A549 (cell line): ENCODE measurements around the gene AFF3. TPM values are rescaled to one million over a fixed set of nuclear protein-coding genes. Genes with fewer than 3 reads are reported as not detected.

Experiments used
- ATAC-seq, 2 experiments: fragments of 200-7000 bp in 1 of 2; fragments of >200 bp in 1 of 2; cut with Nextera tagmentation in 1 of 2; cut with Tn5 transposase in 1 of 2; 3 replicates each; pipeline versions ENCODE4 v1.8.0 to v1.9.1; 2018 to 2020; ENCODE audit warnings: mild to moderate bottlenecking in 1 of 2, moderate library complexity in 1 of 2
- CTCF ChIA-PET: fragments of 300-600 bp; sonication (Branson Sonifier 250); formaldehyde crosslinking; extraction: SDS; loops from one replicate; lab custom pipeline; 2021; ENCODE audit warnings: antibody characterized with exemption, inconsistent platforms; lab: Yijun Ruan, JAX
- POLR2A ChIA-PET: fragments of 350-600 bp; formaldehyde crosslinking; extraction: SDS; loops from one replicate; lab custom pipeline; 2021; ENCODE audit warnings: antibody characterized with exemption, inconsistent platforms; lab: Yijun Ruan, JAX
- DNase-seq, 2 experiments: peaks; one replicate each; pipeline versions ENCODE4 v3.0.0 to v3.0.0-alpha.2; 2011 to 2016; ENCODE audit warnings: low read depth in 1 of 2, low spot score in 1 of 2
- FAIRE-seq: peaks from 2 replicates; lab custom pipeline; 2011; peaks lifted over from hg19 to GRCh38; lab: Jason Lieb, UNC
- H3K27ac ChIP-seq, 2 experiments: fragments of >200 bp; sonication (Bioruptor Twin); formaldehyde crosslinking; 3 replicates each; pipeline ENCODE4 v1.5.1; 2016 to 2017
- H3K4me1 ChIP-seq: fragments of >200 bp; sonication (Bioruptor Twin); formaldehyde crosslinking; 3 replicates; pipeline ENCODE4 v1.6.1; 2016
- H3K4me2 ChIP-seq: fragments of >200 bp; sonication (Bioruptor Twin); formaldehyde crosslinking; 3 replicates; pipeline ENCODE4 v1.6.1; 2016
- H3K4me3 ChIP-seq: fragments of >200 bp; sonication (Bioruptor Twin); formaldehyde crosslinking; 3 replicates; pipeline ENCODE4 v1.5.1; 2016
- H3K9me3 ChIP-seq: fragments of >200 bp; sonication (Bioruptor Twin); formaldehyde crosslinking; 3 replicates; pipeline ENCODE4 v1.6.1; 2016
- ATOH8 ChIP-seq: fragments of 250-450 bp; sonication (Bioruptor Pico); IDR thresholded peaks from 2 replicates; pipeline ENCODE4 v1.5.0; 2020; ENCODE audit warnings: low read depth, mild to moderate bottlenecking, moderate library complexity
- CBX2 ChIP-seq: fragments of 200-600 bp; sonication (generic); IDR thresholded peaks from 2 replicates; pipeline ENCODE4 v1.6.1; 2016; ENCODE audit warnings: low read depth, mild to moderate bottlenecking, borderline replicate concordance
- CBX8 ChIP-seq: fragments of 200-600 bp; sonication (generic); IDR thresholded peaks from 2 replicates; pipeline ENCODE4 v1.6.1; 2016
- FOSL2 ChIP-seq, 2 experiments: fragments of 450-650 bp in 1 of 2; fragments of >200 bp in 1 of 2; sonication (Bioruptor Twin) in 1 of 2; formaldehyde crosslinking; IDR thresholded peaks; 2 replicates each; pipeline versions ENCODE4 v1.5.0 to v1.6.1; 2016 to 2020; ENCODE audit warnings: mild to moderate bottlenecking in 1 of 2, moderate library complexity in 1 of 2
- GATA3 ChIP-seq: IDR thresholded peaks from 2 replicates; pipeline ENCODE4 v1.6.1; 2012; ENCODE audit warnings: borderline replicate concordance
- KDM1A ChIP-seq: fragments of 200-600 bp; sonication (generic); IDR thresholded peaks from 2 replicates; pipeline ENCODE4 v1.6.1; 2016; ENCODE audit warnings: low read depth, mild to moderate bottlenecking
- MAFK ChIP-seq: fragments of 450-650 bp; IDR thresholded peaks from 2 replicates; pipeline ENCODE4 v1.6.1; 2014; ENCODE audit not compliant: partially characterized antibody
- MAZ ChIP-seq: fragments of 150-350 bp; IDR thresholded peaks from 2 replicates; pipeline ENCODE4 v1.6.1; 2014; ENCODE audit warnings: antibody characterized with exemption, low read depth, low read length, borderline replicate concordance
- NFE2L2 ChIP-seq: fragments of 150-350 bp; conservative IDR thresholded peaks from 2 replicates; pipeline ENCODE4 v1.6.1; 2014; ENCODE audit warnings: low read length
- POLR2AphosphoS2 ChIP-seq: conservative IDR thresholded peaks from 2 replicates; pipeline ENCODE4 v1.6.1; 2012; ENCODE audit warnings: low read length, improper control_type of control experiment, inconsistent platforms
- RNF2 ChIP-seq: fragments of 200-600 bp; sonication (generic); IDR thresholded peaks from 2 replicates; pipeline ENCODE4 v1.6.1; 2016; ENCODE audit warnings: low read depth, mild to moderate bottlenecking, antibody characterized with exemption, moderate library complexity, borderline replicate concordance
- SMC3 ChIP-seq: fragments of >200 bp; sonication (Bioruptor Twin); formaldehyde crosslinking; IDR thresholded peaks from 3 replicates; pipeline ENCODE4 v1.6.1; 2018; ENCODE audit warnings: inconsistent platforms
- TP53 ChIP-seq: fragments of 250-450 bp; sonication (Bioruptor Pico); IDR thresholded peaks from 2 replicates; pipeline ENCODE4 v1.5.0; 2021; ENCODE audit warnings: mild to moderate bottlenecking, moderate library complexity
- ZFP36 ChIP-seq: fragments of 450-650 bp; IDR thresholded peaks from 2 replicates; pipeline ENCODE4 v1.6.1; 2014; ENCODE audit warnings: borderline replicate concordance; ENCODE audit not compliant: partially characterized antibody
- ZSCAN20 ChIP-seq: fragments of 250-450 bp; sonication (Bioruptor Pico); IDR thresholded peaks from 2 replicates; pipeline ENCODE4 v1.8.0; 2022; ENCODE audit warnings: mild to moderate bottlenecking, moderate library complexity
- WGBS: methylation state at CpG from one replicate; pipeline ENCODE4 v1.1.6; 2017; ENCODE audit errors: missing lambda C conversion rate; 5-methylcytosine and 5-hydroxymethylcytosine counted together
- polyA plus RNA-seq, 4 experiments: library from polyadenylated mRNA; depleted of rRNA in 3 of 4; stranded (reverse); fragments of >200 nt; fragmentation: RNase III in 1 of 4; extraction: RNeasy Plus Mini Kit Qiagen cat#74134 plus additional on column Dnase treatment in 1 of 4; gene quantifications; 2 replicates in 3 of 4; 3 replicates in 1 of 4; pipeline ENCODE4 v1.2.3, GENCODE V29; 2011 to 2017
- TF ChIP-seq, protein P1 (sequence below): IDR thresholded peaks from 2 replicates; pipeline ENCODE4 v1.6.1; 2012

AFF3 gene
- polyA plus RNA-seq, 2 of the 4 experiments (the other 2 are of a cell fraction): not detected

DNA sequence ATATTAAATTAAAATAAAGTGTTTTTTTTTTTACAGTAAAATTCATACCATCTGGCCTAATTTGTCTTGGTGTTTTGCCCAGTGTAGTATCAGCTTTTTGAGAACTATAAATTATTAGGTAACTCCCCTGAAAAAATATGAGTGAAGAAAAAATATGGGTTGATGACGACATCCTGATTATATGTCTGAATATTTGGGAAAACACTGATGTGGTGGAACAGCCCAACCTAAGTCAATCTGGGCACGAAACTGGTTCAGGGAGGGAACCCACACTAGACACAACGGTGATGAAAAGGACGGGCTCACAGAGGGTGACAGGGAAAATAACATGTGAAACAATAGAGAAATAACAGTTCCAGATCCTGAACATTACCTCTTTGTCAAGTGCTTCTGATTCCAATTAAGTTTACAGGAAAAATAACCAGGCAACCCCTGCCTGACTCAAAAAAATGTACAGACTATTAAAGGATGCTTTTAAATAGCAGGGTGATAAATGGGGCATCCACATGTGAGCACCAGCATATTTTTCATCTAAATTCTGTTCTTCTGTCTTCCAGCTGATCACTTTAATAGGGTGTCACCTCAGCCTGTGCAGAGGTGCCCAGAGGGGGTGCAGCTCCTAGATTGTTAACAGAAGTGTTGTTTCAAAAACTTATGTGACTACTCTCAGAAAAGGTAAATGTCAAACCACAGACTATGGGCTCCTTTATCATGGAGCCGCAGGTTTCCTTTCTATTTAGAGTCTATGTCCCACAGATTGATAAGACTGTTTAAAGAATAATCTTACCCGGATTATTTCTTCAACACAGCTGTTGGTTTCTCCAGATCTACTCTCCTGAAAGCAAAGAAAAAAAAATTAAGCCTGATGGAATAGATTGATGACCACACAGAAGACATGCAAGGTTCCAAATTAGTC is 305.4 kb downstream of the AFF3 start:
- TF ChIP-seq CBX2 (no peak), ZSCAN20 (CRISPR knock-in tag) (no peak)
- FAIRE-seq (no peak), ATAC-seq (no peak), DNase-seq (no peak)
- ChIA-PET CTCF (no interaction called here), POLR2A (no interaction called here)
- no peaks in the 10 kb centered on the region for H3K4me1 ChIP-seq
- H3K4me3 ChIP-seq: no peak overlapping the region
- H3K4me2 ChIP-seq: no peak overlapping the region
- H3K27ac ChIP-seq: no peak overlapping the region
- WGBS: 19% methylated on average over 6 of the region's 6 CpGs
- H3K9me3 ChIP-seq: no peaks in the 10 kb centered on the region

GRCh38 chr2:99834426-99834825 is 308.0 kb downstream of the AFF3 start:
- Histone ChIP-seq H3K9me3 (no peaks in the 10 kb centered on the region), H3K4me2 (no peak overlapping the region), H3K4me1 (no peaks in the 10 kb centered on the region), H3K27ac (no peak overlapping the region), H3K4me3 (no peak overlapping the region)
- POLR2A ChIA-PET: no interaction called here
- no peak for ATAC-seq
- no peak for TF ChIP-seq MAZ
- no peak for TF ChIP-seq SMC3
- TF ChIP-seq FOSL2 (IDR thresholded peaks at IDR 0.05): no peak
- no peak for TF ChIP-seq FOSL2 (CRISPR knock-in tag; IDR thresholded peaks at IDR 0.05)
- TF ChIP-seq TP53 (CRISPR knock-in tag): no peak
- no peak for TF ChIP-seq KDM1A
- no peak for TF ChIP-seq RNF2
- TF ChIP-seq POLR2AphosphoS2: no peak
- TF ChIP-seq CBX8: no peak
- TF ChIP-seq NFE2L2: no peak
- no peak for TF ChIP-seq ATOH8 (CRISPR knock-in tag)
- no peak for TF ChIP-seq GATA3
- no peak for TF ChIP-seq ZFP36
- 4% methylated on average over 6 of the region's 6 CpGs for WGBS
- CTCF ChIA-PET: no interaction called here
- no peak for FAIRE-seq
- no peak for DNase-seq

- DNase-seq (no peak), FAIRE-seq (no peak), ATAC-seq (no peak)
- Histone ChIP-seq H3K27ac (no peak overlapping the region), H3K4me1 (no peaks in the 10 kb centered on the region), H3K4me3 (no peak overlapping the region), H3K9me3 (no peaks in the 10 kb centered on the region), H3K4me2 (no peak overlapping the region)
- peak; percentile 86 for TF ChIP-seq MAFK
- no peak for TF ChIP-seq MAZ
- WGBS: 5% methylated on average over 8 of the region's 8 CpGs
- POLR2A ChIA-PET: no interaction called here
- CTCF ChIA-PET: no interaction called here
Measured at GRCh38 chr2:99833586-99834201, 308.7 kb downstream of the AFF3 start.

- FAIRE-seq: no peak
Measured at GRCh38 chr2:99832926-99833325, 309.5 kb downstream of the AFF3 start.

More at GRCh38 chr2:99832926-99833325, 309.5 kb downstream of the AFF3 start:
- no peaks in the 10 kb centered on the region for H3K9me3 ChIP-seq
- H3K4me3 ChIP-seq: no peak overlapping the region
- ATAC-seq: no peak
- DNase-seq: no peak
- no peaks in the 10 kb centered on the region for H3K4me1 ChIP-seq
- CTCF ChIA-PET: no interaction called here
- 5% methylated on average over 1 of the region's 1 CpG for WGBS
- no peak overlapping the region for H3K27ac ChIP-seq
- no peak overlapping the region for H3K4me2 ChIP-seq
- POLR2A ChIA-PET: no interaction called here
- TF ChIP-seq ATOH8 (CRISPR knock-in tag): no peak
- TF ChIP-seq, protein P1, sequence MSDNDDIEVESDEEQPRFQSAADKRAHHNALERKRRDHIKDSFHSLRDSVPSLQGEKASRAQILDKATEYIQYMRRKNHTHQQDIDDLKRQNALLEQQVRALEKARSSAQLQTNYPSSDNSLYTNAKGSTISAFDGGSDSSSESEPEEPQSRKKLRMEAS: no peak
- no peak for TF ChIP-seq GATA3
